Measurements from ENCODE around the gene GAK. TPM values are rescaled to one million over a fixed set of nuclear protein-coding genes. Genes with fewer than 3 reads are reported as not detected.

Gene GAK
- total and polyA plus RNA-seq, 2 of the 4 experiments (the other 2 are of a cell fraction) = 45.1 to 133 TPM

DNA sequence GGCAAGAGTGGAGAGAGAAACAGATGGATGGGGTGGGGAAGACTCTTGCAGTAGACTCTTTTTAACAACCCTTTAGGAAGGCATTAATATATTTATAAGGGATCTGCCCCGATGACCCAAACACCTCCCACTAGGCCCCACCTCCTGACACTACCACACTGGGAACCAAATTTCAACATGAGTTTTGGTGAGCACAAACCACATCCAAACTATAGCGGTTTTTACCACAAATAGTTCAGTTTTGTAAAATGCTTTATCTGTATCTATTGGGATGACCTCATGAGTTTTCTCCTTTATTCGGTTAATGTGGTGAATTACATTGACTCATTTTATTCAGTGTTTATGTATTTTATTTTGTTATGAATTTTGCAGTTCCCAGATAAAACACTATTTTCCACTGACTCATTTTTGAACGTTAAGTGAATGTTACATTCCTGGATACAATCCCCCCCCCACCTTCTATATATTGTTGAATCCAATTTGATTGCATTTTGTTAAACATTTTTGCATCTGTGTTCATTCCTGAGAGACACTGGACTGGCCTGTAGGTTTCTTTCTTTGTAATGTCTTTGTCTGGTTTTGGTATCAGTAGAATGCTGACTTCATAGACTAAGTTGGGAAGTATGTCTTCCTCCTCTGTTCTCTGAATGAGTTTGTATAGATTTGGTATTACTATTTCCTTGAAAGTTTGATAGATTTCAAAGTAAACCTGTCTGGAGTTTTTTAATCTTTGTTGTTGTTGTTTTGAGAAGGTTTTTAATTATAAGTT, 92.3 kb downstream of the GAK start:
- Histone ChIP-seq H3K9ac (ENCODE audit: low read depth, low read length) (no peak overlapping the region), H3K79me1 (ENCODE audit: low read depth in 1 of 2, low read length in 2 of 2) (no peaks in the 10 kb centered on the region), H3K4ac (ENCODE audit: low read depth, low read length) (no peak overlapping the region), H2BK120ac (ENCODE audit: low read depth, low read length) (no peak overlapping the region), H2AK9ac (replicated peaks; ENCODE audit: low read depth, low read length, poor library complexity) (no peak overlapping the region), H4K20me1 (ENCODE audit: insufficient read depth, low read length) (no peaks in the 10 kb centered on the region), H3K27me3 (ENCODE audit: control insufficient read depth, insufficient read depth, low read length) (no peaks in the 10 kb centered on the region), H3K9me1 (ENCODE audit: insufficient read depth, low read length) (no peaks in the 10 kb centered on the region), H3K4me2 (ENCODE audit: low read depth, low read length) (no peak overlapping the region), H4K8ac (ENCODE audit: low read depth in 2 of 2, low read length in 2 of 2) (no peak overlapping the region), H3K4me3 (ENCODE audit: insufficient read depth, low read depth, low read length) (no peak overlapping the region), H2BK20ac (ENCODE audit: low read depth, low read length) (no peak overlapping the region), H3K56ac (ENCODE audit: extremely low read depth, insufficient read depth, low read length) (no peak overlapping the region), H2AFZ (replicated peaks; ENCODE audit: low read length, poor library complexity) (no peak overlapping the region), H3K14ac (replicated peaks; ENCODE audit: low read depth, low read length) (no peak overlapping the region), H2BK15ac (ENCODE audit: low read depth, low read length) (no peak overlapping the region), H3K36me3 (ENCODE audit: control insufficient read depth, insufficient read depth, low read length) (peaks cover 2% of the 10 kb centered on the region; the same call in 1 of the 2 replicates), H3K4me1 (ENCODE audit: control insufficient read depth, insufficient read depth, low read length) (peaks cover 1% of the 10 kb centered on the region; the same call in 1 of the 2 replicates), H3K18ac (ENCODE audit: low read depth, low read length) (no peak overlapping the region), H2BK5ac (ENCODE audit: low read depth, low read length, poor library complexity, severe bottlenecking) (no peak overlapping the region), H3K27ac (ENCODE audit: insufficient read depth, low read length) (no peak overlapping the region), H4K91ac (ENCODE audit: insufficient read depth, low read depth, low read length) (no peak overlapping the region), H4K5ac (ENCODE audit: low read depth, low read length) (no peak overlapping the region), H3K9me3 (ENCODE audit: control insufficient read depth, insufficient read depth, low read length) (peaks cover 8% of the 10 kb centered on the region), H2AK5ac (ENCODE audit: low read depth, low read length) (no peak overlapping the region), H3K23ac (ENCODE audit: low read depth, low read length) (no peak overlapping the region)
- ATAC-seq (ENCODE audit: low read depth) (peak; percentile 53; the same call in 1 of the 2 replicates), DNase-seq (peak; percentile 41)
- TF ChIP-seq FOS (IDR thresholded peaks at IDR 0.05; ENCODE audit: low read depth, low read length) (no peak), MXI1 (IDR thresholded peaks at IDR 0.05; ENCODE audit: borderline replicate concordance, low read depth, low read length) (no peak), MAZ (IDR thresholded peaks at IDR 0.05; ENCODE audit: borderline replicate concordance, low read depth, low read length) (no peak), RAD21 (IDR thresholded peaks at IDR 0.05; ENCODE audit: low read length) (no peak), RCOR1 (IDR thresholded peaks at IDR 0.05; ENCODE audit: insufficient replicate concordance, low read length) (no peak), SMC3 (IDR thresholded peaks at IDR 0.05; ENCODE audit: low read depth, low read length) (no peak), NFE2L2 (IDR thresholded peaks at IDR 0.05; ENCODE audit: low read depth, low read length) (no peak), BHLHE40 (IDR thresholded peaks at IDR 0.05; ENCODE audit: low read depth, low read length) (no peak), CEBPB (IDR thresholded peaks at IDR 0.05; ENCODE audit: low read depth, low read length) (no peak), ELK1 (IDR thresholded peaks at IDR 0.05; ENCODE audit: borderline replicate concordance, low read depth, low read length) (no peak), CHD1 (IDR thresholded peaks at IDR 0.05; ENCODE audit: low read depth, low read length) (no peak), POLR2A (IDR thresholded peaks at IDR 0.05; ENCODE audit: low read depth, low read length) (no peak), MAFK (IDR thresholded peaks at IDR 0.05; ENCODE audit: low read depth, low read length) (no peak), RFX5 (IDR thresholded peaks at IDR 0.05; ENCODE audit: low read depth, low read length) (no peak)
- TF ChIP-seq, protein P1, sequence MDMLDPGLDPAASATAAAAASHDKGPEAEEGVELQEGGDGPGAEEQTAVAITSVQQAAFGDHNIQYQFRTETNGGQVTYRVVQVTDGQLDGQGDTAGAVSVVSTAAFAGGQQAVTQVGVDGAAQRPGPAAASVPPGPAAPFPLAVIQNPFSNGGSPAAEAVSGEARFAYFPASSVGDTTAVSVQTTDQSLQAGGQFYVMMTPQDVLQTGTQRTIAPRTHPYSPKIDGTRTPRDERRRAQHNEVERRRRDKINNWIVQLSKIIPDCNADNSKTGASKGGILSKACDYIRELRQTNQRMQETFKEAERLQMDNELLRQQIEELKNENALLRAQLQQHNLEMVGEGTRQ (IDR thresholded peaks at IDR 0.05; ENCODE audit: low read depth, low read length) = no peak
- TF ChIP-seq, protein P2, sequence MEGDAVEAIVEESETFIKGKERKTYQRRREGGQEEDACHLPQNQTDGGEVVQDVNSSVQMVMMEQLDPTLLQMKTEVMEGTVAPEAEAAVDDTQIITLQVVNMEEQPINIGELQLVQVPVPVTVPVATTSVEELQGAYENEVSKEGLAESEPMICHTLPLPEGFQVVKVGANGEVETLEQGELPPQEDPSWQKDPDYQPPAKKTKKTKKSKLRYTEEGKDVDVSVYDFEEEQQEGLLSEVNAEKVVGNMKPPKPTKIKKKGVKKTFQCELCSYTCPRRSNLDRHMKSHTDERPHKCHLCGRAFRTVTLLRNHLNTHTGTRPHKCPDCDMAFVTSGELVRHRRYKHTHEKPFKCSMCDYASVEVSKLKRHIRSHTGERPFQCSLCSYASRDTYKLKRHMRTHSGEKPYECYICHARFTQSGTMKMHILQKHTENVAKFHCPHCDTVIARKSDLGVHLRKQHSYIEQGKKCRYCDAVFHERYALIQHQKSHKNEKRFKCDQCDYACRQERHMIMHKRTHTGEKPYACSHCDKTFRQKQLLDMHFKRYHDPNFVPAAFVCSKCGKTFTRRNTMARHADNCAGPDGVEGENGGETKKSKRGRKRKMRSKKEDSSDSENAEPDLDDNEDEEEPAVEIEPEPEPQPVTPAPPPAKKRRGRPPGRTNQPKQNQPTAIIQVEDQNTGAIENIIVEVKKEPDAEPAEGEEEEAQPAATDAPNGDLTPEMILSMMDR (conservative IDR thresholded peaks at IDR 0.05; ENCODE audit: low read depth, low read length) = no peak
- in situ Hi-C loops (cut with MboI; ENCODE audit: low sequenced_read_pairs) = no loop called here
- dilution Hi-C loops (cut with HindIII; ENCODE audit: low sequenced_read_pairs, unreplicated experiment) = no loop called here
- CTCF ChIA-PET = no interaction called here
- intact Hi-C loops (cut with micrococcal nuclease) = no loop called here
- POLR2A ChIA-PET (ENCODE audit: unreplicated experiment) = no interaction called here
- no TSS peak for BruUV-seq (replicated peaks)
- no CpG with 5 or more reads among the region's 4 CpGs for WGBS, 2 experiments (ENCODE audit: extremely low coverage in 2 of 2, insufficient read length in 1 of 2)

Data from IMR-90 (cell line).